Hematopoietic multipotent progenitor cell treated with erythropoietin and hydrocortisone succinate and interleukin-3 and kit ligand, for 6 days (in vitro differentiated cells): Measurements from ENCODE around the gene TBK1.

ENCODE experiments used
- DNase-seq: peaks from one replicate; pipeline ENCODE4 v3.0.0-alpha.2; 2015

The TBK1 gene

DNA sequence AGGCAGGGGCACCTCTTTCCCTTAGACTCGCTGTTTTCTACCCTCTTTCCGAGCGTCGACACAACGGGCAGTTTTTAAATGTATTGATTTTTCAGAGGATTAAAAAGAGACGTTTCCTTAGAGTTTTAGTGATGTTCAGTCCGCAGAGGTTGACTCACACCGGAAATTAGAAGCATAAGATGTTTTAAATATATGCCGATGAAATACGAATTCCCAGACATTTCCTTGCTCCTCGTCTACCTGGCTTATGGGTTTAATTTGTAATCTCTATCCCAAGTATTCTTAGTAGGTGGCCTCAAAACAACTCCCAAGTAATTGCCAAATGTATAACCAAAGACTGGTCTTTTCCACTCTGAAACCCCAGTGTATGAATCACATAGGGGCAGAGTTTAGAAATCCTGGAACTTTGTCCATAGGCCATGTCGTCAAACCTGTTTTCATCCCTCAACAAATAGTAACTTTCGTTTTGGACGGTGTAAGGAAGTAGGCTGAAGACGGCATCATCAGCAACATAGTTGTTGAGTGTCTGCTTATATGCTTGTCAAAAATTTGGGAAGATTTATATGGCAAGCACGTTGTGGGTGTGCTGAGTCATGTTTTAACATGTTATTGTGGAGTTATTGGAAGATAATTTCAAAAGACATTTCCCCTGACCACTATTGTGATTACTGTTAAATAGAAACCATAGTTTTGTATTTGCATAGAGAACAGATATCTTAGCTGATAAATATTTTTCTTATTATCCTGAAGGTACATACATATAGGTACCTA is 824 bp downstream of the TBK1 start:
- peak; percentile 62 for DNase-seq

- no peak for DNase-seq
Observed at GRCh38 chr12:64455506-64455905, 3.6 kb downstream of the TBK1 start.

- no peak for DNase-seq
Observed at GRCh38 chr12:64456119-64456518, 4.2 kb downstream of the TBK1 start.

DNA sequence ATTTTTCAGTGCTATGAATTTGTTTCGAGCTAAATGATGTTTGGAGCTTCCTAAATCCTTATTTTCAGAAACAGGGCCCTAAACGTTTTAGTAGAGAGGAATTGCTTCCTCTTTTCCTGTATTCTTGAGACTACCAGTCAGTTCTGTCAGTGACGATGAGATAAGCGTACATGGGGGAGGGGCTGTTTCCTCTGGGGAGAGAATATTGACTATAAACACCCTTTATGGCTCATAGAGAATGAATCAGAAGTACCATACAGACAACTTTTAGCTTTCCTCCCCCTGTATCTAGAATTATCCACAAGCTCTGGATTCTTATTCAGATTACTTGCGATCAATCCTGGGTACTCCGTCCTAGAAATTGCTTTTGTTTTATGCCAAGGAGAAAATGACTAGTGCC is 5.1 kb downstream of the TBK1 start:
- DNase-seq, result peak; percentile 88

- DNase-seq, result peak; percentile 9
Observed at GRCh38 chr12:64457466-64457865, 5.5 kb downstream of the TBK1 start.

DNA sequence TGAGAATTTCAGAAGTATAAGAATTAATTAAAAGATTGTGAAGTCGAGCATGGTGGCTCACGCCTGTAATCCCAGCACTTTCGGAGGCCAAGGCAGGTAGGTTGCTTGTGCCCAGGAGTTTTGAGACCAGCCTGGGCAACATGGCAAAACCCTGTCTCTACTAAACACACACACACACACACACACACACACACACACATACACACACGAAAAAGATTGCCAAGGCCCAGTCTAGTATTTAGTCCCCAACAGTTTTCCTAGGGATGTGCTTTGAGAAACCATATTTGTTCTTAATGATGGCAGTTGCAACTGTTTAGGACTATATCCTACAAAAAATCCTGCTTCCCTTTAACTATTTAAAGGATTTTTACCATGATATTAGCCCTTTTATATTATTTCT is 6.0 kb downstream of the TBK1 start:
- DNase-seq, result no peak

- peak; percentile 28 for DNase-seq
Observed at GRCh38 chr12:64459394-64459891, 7.5 kb downstream of the TBK1 start.

DNA sequence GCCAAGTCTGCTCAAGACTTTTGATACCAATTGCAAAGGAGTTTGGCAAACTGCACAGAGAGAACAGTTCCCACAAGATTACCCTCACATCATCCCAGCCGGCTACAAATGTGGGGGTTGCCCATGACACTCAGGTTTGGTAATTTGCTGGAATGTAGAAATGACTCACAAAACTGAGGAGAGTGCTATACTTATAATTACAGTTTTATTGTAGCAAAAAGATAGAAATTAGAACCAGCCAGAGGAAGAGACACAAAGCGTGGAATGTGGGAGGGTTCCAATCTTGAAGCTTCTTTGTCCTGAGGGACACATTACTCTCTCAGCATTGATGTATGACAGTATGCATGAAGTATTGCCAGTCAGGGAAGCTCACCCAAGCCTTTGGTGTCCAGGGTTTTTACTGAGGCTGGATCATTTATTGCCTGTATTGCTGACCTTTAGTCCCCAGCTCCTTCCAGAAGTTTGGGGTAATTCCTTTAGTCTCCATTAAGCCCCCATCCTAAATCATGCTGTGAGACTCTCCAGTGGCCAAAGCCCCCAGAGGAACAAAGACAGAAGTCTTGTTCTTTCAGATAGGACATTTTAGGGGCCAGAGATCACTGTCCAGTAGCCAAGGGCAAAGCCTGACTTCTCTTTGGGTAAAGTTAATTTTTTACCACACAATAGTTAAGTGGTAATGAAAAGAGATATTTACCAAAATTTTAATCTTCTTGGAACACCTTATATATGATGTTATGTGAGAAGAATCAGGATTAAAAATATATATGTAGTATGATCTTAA is 9.9 kb downstream of the TBK1 start:
- DNase-seq, result no peak

DNA sequence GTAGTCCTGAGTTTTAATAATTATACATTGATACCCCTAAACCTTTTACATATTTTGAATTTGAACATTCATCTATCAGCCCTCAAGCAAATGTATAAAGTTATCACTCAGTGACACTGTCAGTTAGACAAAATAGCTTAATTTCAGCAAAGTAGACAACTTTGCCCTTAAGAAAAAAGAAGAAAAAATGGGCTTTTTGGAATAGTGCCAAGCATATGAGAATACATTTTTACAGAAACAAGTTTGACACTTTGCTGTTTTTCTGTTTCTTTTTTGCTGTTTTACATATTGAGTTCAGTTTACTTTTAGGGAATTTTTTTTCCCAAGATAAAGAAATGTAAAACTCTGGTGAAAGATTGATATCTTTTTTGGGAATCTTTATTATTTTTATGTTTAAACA is 14.3 kb downstream of the TBK1 start:
- peak; percentile 26 for DNase-seq

DNA sequence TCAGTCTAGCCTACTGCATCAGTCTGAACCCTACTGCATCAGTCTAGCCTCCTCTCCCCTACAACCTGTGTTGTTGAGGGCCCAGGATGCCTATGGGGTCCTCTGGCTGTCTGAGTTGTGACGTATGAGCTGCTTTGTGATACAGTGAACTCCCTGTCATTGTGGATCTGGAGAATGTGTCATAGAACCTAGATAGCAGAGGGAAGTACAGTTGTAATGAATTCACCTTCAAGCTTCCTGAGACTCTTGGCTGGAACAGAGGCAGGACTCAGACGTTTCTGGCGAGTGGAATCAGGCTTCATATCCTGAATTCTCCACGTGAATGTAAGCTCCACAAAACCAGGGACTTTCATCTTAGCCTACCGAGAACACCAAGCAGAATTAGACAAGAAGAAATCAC is 17.0 kb downstream of the TBK1 start:
- no peak for DNase-seq

GRCh38 chr12:64469455-64470142 is 17.7 kb downstream of the TBK1 start:
- DNase-seq, result no peak

GRCh38 chr12:64470495-64470894 is 18.6 kb downstream of the TBK1 start:
- DNase-seq, result no peak

DNA sequence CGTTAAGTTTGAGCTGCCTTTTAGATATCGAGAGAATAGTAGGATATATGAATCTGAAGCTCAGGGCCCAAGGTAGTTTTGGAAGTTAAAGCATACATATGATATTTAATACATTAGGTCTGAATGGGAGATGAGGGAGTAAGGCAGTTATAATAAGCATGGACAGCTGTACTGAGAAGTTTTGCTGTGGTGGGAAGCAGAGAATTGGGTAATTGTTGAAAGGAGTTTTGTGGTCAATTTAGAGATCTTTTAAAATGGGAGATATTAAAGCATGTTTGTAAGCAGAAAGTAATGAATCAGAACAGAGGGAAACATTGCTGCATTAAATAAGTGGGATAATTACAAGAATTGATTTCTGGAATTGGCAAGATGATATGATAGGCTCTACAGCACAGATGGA is 21.3 kb downstream of the TBK1 start:
- no peak for DNase-seq

- DNase-seq, result no peak
Observed at GRCh38 chr12:64475518-64475917, 23.6 kb downstream of the TBK1 start.

GRCh38 chr12:64476844-64477243 is 24.9 kb downstream of the TBK1 start:
- no peak for DNase-seq

- DNase-seq, result no peak
Observed at GRCh38 chr12:64478661-64479060, 26.7 kb downstream of the TBK1 start.

DNA sequence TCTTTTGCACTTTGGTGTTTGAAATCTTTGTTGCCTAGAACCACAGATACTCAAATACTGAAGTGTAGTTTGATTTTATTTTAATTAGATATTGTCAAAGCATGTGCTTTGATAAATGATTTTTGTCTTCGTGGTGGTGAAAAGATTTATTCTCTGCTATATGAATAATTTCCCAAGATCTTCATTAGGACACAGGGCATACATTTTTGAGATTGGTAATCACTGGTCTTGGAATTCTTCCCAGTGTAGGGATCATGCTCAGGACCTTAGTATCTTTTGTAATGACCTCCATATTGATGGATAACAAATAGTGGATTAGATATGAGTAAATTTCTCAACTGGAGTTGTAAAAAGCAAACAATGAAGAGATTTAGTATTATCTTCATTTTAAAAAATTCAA is 28.2 kb downstream of the TBK1 start:
- no peak for DNase-seq

DNA sequence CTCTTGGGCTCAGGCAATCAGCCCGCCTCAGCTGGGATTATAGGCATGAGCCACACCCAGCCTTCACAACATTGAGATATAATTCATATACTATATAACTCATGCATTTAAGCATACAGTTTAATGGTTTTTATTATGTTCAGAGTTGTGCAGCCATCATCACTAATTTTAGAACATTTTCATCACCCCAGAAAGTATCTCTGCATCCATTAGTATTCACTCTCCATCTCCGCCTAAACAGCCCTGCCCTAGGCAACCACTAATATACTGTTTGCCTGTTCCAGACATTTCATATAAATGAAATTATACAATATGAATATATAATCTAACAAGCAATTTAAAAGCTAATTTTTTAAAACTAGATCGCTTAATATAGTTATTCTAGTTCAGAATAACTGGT is 34.7 kb downstream of the TBK1 start:
- DNase-seq, result no peak

DNA sequence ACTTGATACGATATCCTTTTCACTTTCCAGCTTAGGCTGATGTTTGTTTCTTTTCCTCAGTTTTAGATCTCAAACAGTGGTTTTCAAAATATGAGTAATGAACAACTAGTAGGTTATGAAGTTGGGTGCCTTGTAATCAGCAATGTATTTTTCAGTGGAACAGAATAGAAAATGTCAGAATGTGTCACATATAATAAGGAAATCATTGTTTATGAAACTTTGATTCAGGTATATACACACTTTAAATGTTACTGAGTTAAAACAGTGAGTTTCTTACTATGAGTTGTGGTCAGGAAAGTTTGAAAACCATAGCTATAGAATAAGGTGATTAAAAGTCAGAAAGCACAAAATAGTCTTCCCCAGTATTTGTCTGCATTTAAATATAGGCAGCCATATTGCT is 39.8 kb downstream of the TBK1 start:
- DNase-seq, result no peak

GRCh38 chr12:64493513-64493912 is 41.6 kb downstream of the TBK1 start:
- no peak for DNase-seq

DNA sequence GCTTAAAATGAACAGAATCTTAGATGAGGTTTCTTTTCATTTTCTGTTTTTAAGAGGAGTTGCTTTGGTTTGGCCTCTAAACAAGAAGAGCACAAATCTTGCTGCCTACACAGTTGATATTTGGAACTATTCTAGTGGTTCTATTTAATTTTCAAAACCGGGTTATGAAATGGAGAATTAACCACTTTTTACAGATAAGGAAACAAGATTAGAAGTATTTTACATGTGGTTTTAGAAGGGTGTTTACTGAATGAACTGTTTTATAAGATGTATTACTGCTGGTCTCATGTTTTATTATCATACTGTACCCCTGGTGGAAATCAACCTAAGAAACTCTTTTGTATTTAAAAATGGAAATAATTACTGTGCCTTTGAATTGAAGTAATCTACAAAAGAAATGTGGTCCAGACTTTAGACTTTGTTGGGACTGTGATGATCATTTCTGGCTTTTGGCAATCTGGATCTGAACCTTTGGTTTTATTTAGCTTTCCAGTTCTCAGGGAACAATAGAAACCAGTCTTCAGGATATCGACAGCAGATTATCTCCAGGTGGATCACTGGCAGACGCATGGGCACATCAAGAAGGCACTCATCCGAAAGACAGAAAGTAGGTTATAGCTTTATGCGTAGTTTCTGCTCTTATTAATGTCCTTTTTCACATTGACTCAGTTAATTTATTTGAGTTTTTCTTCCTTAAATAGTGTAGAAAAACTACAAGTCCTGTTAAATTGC is 43.2 kb downstream of the TBK1 start:
- DNase-seq, result peak; percentile 27

DNA sequence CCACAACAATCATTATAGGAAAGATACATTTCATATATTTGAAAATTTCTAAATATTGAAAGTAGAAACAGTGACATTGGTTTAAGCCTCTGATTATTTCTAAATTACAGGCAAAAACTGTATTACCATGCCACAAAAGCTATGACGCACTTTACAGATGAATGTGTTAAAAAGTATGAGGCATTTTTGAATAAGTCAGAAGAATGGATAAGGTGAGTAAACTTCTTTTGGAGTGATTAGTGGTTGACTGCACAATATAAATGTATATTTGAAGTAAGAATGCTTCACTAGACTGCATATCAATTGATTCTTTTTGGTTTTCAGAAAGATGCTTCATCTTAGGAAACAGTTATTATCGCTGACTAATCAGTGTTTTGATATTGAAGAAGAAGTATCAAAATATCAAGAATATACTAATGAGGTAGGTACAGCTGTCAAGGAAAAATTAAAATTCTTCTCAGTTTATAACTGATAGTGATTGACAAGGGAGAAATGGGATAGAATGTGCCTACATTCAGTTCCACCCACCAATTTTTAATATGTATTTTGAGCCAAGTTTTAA is 45.0 kb downstream of the TBK1 start:
- DNase-seq, result no peak

- DNase-seq, result no peak
Observed at GRCh38 chr12:64497484-64497883, 45.6 kb downstream of the TBK1 start.
